CD4-positive, CD25-positive, alpha-beta regulatory T cell (primary cell): ENCODE results near the gene SBK2. TPM values are rescaled to one million over a fixed set of nuclear protein-coding genes. Genes with fewer than 3 reads are reported as not detected.

ENCODE experiments used
- ATAC-seq, 2 donors: fragments of 150-1000 bp; cut with Tn5 transposase; one replicate each; pipeline ENCODE4 v1.10.0; 2021; ENCODE audit warnings: low read depth in 2 of 2, moderate number of reproducible peaks in 2 of 2, moderate library complexity in 1 of 2
- DNase-seq, 3 donors: peaks; one replicate each; pipeline versions ENCODE4 v3.0.0 to v3.0.0-alpha.2; 2012 to 2022; ENCODE audit warnings: mixed read lengths in 1 of 3
- H3K27ac ChIP-seq: one replicate; pipeline ENCODE4 v1.7.0; 2013; ENCODE audit warnings: mild to moderate bottlenecking, low read length; ENCODE audit not compliant: insufficient read depth, poor library complexity, severe bottlenecking
- H3K27me3 ChIP-seq: one replicate; pipeline ENCODE4 v1.7.0; 2013; ENCODE audit warnings: low read length; ENCODE audit not compliant: control insufficient read depth, insufficient read depth
- H3K36me3 ChIP-seq: one replicate; pipeline ENCODE4 v1.7.0; 2013; ENCODE audit warnings: mild to moderate bottlenecking, low read length, moderate library complexity; ENCODE audit not compliant: control insufficient read depth, insufficient read depth
- H3K4me1 ChIP-seq: 2 replicates; pipeline ENCODE4 v1.7.0; 2013; ENCODE audit warnings: mild to moderate bottlenecking, low read length; ENCODE audit not compliant: insufficient read depth, control insufficient read depth, poor library complexity, severe bottlenecking
- H3K4me3 ChIP-seq: one replicate; pipeline ENCODE4 v1.7.0; 2013; ENCODE audit warnings: low read depth, mild to moderate bottlenecking, low read length, moderate library complexity
- H3K9me3 ChIP-seq, 2 experiments: 1 replicate in 1 of 2; 2 replicates in 1 of 2; pipeline ENCODE4 v1.7.0; 2013; ENCODE audit warnings: low read length in 2 of 2, mild to moderate bottlenecking in 1 of 2, moderate library complexity in 1 of 2; ENCODE audit not compliant: control insufficient read depth in 2 of 2
- H3K27ac Mint-ChIP-seq, 3 donors: one replicate each; pipeline ENCODE4 v1.8.0; 2020 to 2022; ENCODE audit warnings: mild to moderate bottlenecking in 3 of 3, mixed read lengths in 3 of 3, moderate library complexity in 2 of 3
- H3K27me3 Mint-ChIP-seq: one replicate; pipeline ENCODE4 v1.8.0; 2022; ENCODE audit warnings: mild to moderate bottlenecking, mixed read lengths
- H3K36me3 Mint-ChIP-seq: one replicate; pipeline ENCODE4 v1.8.0; 2020; ENCODE audit warnings: mixed read lengths
- H3K4me1 Mint-ChIP-seq, 4 donors: one replicate each; pipeline ENCODE4 v1.8.0; 2020 to 2022; ENCODE audit warnings: mixed read lengths in 4 of 4, mild to moderate bottlenecking in 1 of 4
- H3K4me3 Mint-ChIP-seq, 4 donors: one replicate each; pipeline ENCODE4 v1.8.0; 2020 to 2022; ENCODE audit warnings: mild to moderate bottlenecking in 4 of 4, mixed read lengths in 4 of 4, moderate library complexity in 3 of 4
- H3K9me3 Mint-ChIP-seq, 7 donors: one replicate each; pipeline ENCODE4 v1.8.0; 2020 to 2022; ENCODE audit warnings: mixed read lengths in 7 of 7, mild to moderate bottlenecking in 3 of 7, moderate library complexity in 2 of 7
- polyA plus RNA-seq, 4 donors: library from polyadenylated mRNA; unstranded; fragments of 300-500 nt; fragmentation: Illumina TruSeq; gene quantifications; one replicate each; pipeline ENCODE4 v1.2.3, GENCODE V29; 2021
- total RNA-seq: library from RNA; stranded (reverse); gene quantifications from one replicate; pipeline ENCODE4 v1.2.3, GENCODE V29; 2022

Gene SBK2
- total and polyA plus RNA-seq, 5 donors from 2014 or later, result not detected

- H3K9me3 ChIP-seq, result no peaks in the 10 kb centered on the region
- DNase-seq, result no peak
- Mint-ChIP-seq H3K36me3 (peaks cover 5% of the 10 kb centered on the region), H3K27ac (no peak overlapping the region), H3K27me3 (no peaks in the 10 kb centered on the region), H3K9me3 (no peaks in the 10 kb centered on the region), H3K4me1 (peaks cover 0 to 30% (median 16%) of the 10 kb centered on the region in 4 donors), H3K4me3 (no peak overlapping the region)
- no peak overlapping the region for H3K27ac ChIP-seq
- peaks cover 22% of the 10 kb centered on the region for H3K4me1 ChIP-seq
- ATAC-seq, result no peak
- H3K27me3 ChIP-seq, result no peaks in the 10 kb centered on the region
- H3K36me3 ChIP-seq, result no peaks in the 10 kb centered on the region
- H3K4me3 ChIP-seq, result no peak overlapping the region
Measured at GRCh38 chr19:55482967-55483705, 53.8 kb downstream of the SBK2 start.

DNA sequence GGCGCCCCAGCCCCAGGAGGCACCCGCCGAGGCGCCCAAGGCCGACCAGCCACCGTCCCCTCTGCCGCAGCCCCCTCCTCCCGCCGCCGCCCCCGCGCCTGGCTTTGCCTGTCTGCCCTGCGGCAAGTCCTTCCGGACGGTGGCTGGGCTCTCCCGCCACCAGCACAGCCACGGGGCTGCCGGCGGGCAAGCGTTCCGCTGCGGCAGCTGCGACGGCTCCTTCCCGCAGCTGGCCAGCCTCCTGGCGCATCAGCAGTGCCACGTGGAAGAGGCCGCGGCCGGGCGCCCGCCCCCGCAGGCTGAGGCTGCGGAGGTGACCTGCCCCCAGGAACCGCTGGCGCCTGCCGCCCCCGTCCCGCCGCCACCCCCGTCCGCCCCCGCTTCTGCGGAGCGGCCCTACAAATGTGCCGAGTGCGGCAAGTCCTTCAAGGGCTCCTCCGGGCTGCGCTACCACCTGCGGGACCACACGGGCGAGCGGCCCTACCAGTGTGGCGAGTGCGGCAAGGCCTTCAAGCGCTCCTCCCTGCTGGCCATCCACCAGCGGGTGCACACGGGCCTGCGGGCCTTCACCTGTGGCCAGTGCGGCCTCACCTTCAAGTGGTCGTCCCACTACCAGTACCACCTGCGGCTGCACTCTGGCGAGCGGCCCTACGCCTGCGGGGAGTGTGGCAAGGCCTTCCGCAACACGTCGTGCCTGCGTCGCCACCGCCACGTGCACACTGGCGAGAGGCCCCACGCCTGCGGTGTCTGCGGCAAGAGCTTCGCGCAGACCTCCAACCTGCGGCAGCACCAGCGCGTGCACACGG lies 54.6 kb downstream of the SBK2 start:
- DNase-seq, result no peak
- H3K27ac ChIP-seq, result no peak overlapping the region
- H3K4me3 Mint-ChIP-seq, result no peak overlapping the region
- H3K27ac Mint-ChIP-seq, result no peak overlapping the region
- H3K36me3 ChIP-seq, result no peaks in the 10 kb centered on the region
- ATAC-seq, result no peak
- H3K27me3 ChIP-seq, result no peaks in the 10 kb centered on the region
- no peaks in the 10 kb centered on the region for H3K27me3 Mint-ChIP-seq
- peaks cover 29% of the 10 kb centered on the region for H3K4me1 ChIP-seq
- H3K9me3 ChIP-seq, result no peaks in the 10 kb centered on the region
- peaks cover 5% of the 10 kb centered on the region for H3K36me3 Mint-ChIP-seq
- no peaks in the 10 kb centered on the region for H3K9me3 Mint-ChIP-seq
- no peak overlapping the region for H3K4me3 ChIP-seq
- H3K4me1 Mint-ChIP-seq, result peaks cover 0 to 37% (median 23%) of the 10 kb centered on the region in 4 donors

- H3K27me3 ChIP-seq, result no peaks in the 10 kb centered on the region
- no peaks in the 10 kb centered on the region for H3K36me3 ChIP-seq
- H3K27me3 Mint-ChIP-seq, result peaks cover 5% of the 10 kb centered on the region
- peaks cover 34% of the 10 kb centered on the region for H3K4me1 ChIP-seq
- no peak overlapping the region for H3K4me3 ChIP-seq
- H3K36me3 Mint-ChIP-seq, result peaks cover 5% of the 10 kb centered on the region
- no peak overlapping the region for H3K4me3 Mint-ChIP-seq
- no peak overlapping the region for H3K27ac Mint-ChIP-seq
- H3K9me3 ChIP-seq, result no peaks in the 10 kb centered on the region
- H3K27ac ChIP-seq, result no peak overlapping the region
- H3K9me3 Mint-ChIP-seq, result no peaks in the 10 kb centered on the region
- ATAC-seq (no peak), DNase-seq (no peak)
- peaks cover 0 to 43% (median 26%) of the 10 kb centered on the region in 4 donors for H3K4me1 Mint-ChIP-seq
Measured at GRCh38 chr19:55481794-55482155, 55.2 kb downstream of the SBK2 start.

GRCh38 chr19:55481148-55481793 lies 55.7 kb downstream of the SBK2 start:
- no peaks in the 10 kb centered on the region for H3K36me3 ChIP-seq
- Mint-ChIP-seq H3K36me3 (peaks cover 5% of the 10 kb centered on the region), H3K27me3 (peaks cover 5% of the 10 kb centered on the region), H3K9me3 (no peaks in the 10 kb centered on the region), H3K4me3 (no peak overlapping the region), H3K4me1 (peaks cover 0 to 45% (median 26%) of the 10 kb centered on the region in 4 donors), H3K27ac (no peak overlapping the region)
- DNase-seq, result no peak
- H3K27ac ChIP-seq, result no peak overlapping the region
- H3K4me1 ChIP-seq, result peaks cover 34% of the 10 kb centered on the region
- ATAC-seq, result no peak
- H3K27me3 ChIP-seq, result no peaks in the 10 kb centered on the region
- H3K9me3 ChIP-seq, result no peaks in the 10 kb centered on the region
- no peak overlapping the region for H3K4me3 ChIP-seq

- peak overlapping the region; percentile 27 to 82 (median 59) for H3K27ac Mint-ChIP-seq
- no peak overlapping the region for H3K27ac ChIP-seq
- peaks cover 5% of the 10 kb centered on the region for H3K27me3 Mint-ChIP-seq
- H3K27me3 ChIP-seq, result no peaks in the 10 kb centered on the region
- DNase-seq (no peak), ATAC-seq (no peak)
- no peaks in the 10 kb centered on the region for H3K9me3 Mint-ChIP-seq
- H3K36me3 ChIP-seq, result no peaks in the 10 kb centered on the region
- no peak overlapping the region for H3K4me3 ChIP-seq
- peaks cover 32% of the 10 kb centered on the region for H3K4me1 ChIP-seq
- H3K4me3 Mint-ChIP-seq, result peak overlapping the region; percentile 26 to 95 (median 76)
- no peaks in the 10 kb centered on the region for H3K9me3 ChIP-seq
- peaks cover 0 to 46% (median 23%) of the 10 kb centered on the region in 4 donors for H3K4me1 Mint-ChIP-seq
- peaks cover 5% of the 10 kb centered on the region for H3K36me3 Mint-ChIP-seq
Measured at GRCh38 chr19:55479451-55480230, 57.3 kb downstream of the SBK2 start.

DNA sequence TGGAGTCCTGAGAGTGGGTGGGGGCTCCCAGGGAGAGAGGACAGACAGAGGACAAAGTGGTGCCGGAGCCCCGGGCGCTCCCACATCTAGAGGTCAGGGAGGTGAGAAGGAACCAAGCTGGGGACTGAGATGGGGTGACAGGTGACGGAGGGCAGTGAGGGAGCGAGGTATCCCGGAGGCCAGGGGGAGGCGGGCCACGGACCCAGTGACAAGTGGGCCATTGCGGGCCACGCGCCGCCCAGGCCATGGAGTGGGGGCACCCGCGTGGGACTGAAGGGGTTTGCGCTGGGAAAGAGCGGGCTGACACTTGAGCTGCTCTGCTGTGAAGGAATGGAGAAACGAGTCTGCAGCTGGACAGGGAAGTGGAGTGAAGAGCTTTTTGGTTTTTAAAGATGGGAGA lies 57.9 kb downstream of the SBK2 start:
- H3K9me3 Mint-ChIP-seq, result no peaks in the 10 kb centered on the region
- Histone ChIP-seq H3K4me3 (no peak overlapping the region), H3K27me3 (no peaks in the 10 kb centered on the region), H3K4me1 (peaks cover 26% of the 10 kb centered on the region), H3K9me3 (no peaks in the 10 kb centered on the region), H3K27ac (no peak overlapping the region), H3K36me3 (no peaks in the 10 kb centered on the region)
- H3K36me3 Mint-ChIP-seq, result peaks cover 5% of the 10 kb centered on the region
- peak overlapping the region; percentile 65 to 95 (median 75) for H3K4me3 Mint-ChIP-seq
- H3K27ac Mint-ChIP-seq, result peak overlapping the region in 1 of 3 donors; percentile 82
- ATAC-seq, result no peak
- DNase-seq, result no peak
- peaks cover 5% of the 10 kb centered on the region for H3K27me3 Mint-ChIP-seq
- H3K4me1 Mint-ChIP-seq, result peaks cover 0 to 42% (median 23%) of the 10 kb centered on the region in 4 donors
